ENCODE measurements around the gene FADD. TPM values are rescaled to one million over a fixed set of nuclear protein-coding genes. Genes with fewer than 3 reads are reported as not detected.

Gene FADD, protein sequence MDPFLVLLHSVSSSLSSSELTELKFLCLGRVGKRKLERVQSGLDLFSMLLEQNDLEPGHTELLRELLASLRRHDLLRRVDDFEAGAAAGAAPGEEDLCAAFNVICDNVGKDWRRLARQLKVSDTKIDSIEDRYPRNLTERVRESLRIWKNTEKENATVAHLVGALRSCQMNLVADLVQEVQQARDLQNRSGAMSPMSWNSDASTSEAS
- 10 to 100 TPM; 23.6 to 24.4 TPM for total RNA-seq

DNA sequence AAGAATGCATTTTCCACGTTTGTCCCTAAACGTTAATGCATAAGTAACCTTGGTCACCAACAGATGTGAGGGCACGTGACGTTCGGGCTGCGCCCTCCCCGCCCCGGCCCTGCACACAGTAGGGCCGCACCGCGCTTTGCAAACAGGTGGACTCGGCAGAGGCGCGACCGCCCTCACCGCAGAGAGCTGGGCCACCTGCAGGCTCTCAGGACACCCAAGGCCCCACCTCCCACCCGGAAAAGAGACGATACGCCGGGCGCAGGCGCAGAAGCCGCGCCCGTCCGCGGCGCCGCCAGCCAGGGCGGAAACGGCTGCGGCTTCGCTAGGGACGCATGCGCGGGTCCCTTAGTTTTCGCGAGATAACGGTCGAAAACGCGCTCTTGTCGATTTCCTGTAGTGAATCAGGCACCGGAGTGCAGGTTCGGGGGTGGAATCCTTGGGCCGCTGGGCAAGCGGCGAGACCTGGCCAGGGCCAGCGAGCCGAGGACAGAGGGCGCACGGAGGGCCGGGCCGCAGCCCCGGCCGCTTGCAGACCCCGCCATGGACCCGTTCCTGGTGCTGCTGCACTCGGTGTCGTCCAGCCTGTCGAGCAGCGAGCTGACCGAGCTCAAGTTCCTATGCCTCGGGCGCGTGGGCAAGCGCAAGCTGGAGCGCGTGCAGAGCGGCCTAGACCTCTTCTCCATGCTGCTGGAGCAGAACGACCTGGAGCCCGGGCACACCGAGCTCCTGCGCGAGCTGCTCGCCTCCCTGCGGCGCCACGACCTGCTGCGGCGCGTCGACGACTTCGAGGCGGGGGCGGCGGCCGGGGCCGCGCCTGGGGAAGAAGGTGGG is at the start of gene FADD:
TSS of gene FADD (plus strand) at position 377 of the 831 bp plus-strand sequence. CDS start at position 541, 164 bp downstream.
- Mint-ChIP-seq H3K27ac (peak within 1 kb of the TSS; percentile 99), H3K4me1 (ENCODE audit: low read depth) (peaks cover 32% of the 10 kb centered on the region), H3K27me3 (ENCODE audit: low read depth) (peaks cover 2% of the 10 kb centered on the region), H3K36me3 (ENCODE audit: low read depth) (peaks cover 25% of the 10 kb centered on the region), H3K4me3 (peak within 1 kb of the TSS; percentile 95), H3K9me3 (no peaks in the 10 kb centered on the region)
- intact Hi-C loops (cut with micrococcal nuclease), result loop anchor here (1.0 to 5.0 kb wide), 5 partner anchors 67 to 1249 kb away; partner anchors contain the start of genes CTTN, LTO1, NADSYN1 and PPFIA1
- peak; percentile 93 for DNase-seq
- CTCF ChIA-PET, result interaction anchor here (0.6 kb wide), 2 partner anchors 7 to 1770 kb away, joined by 3 read pairs; no protein-coding TSS in a partner anchor

DNA sequence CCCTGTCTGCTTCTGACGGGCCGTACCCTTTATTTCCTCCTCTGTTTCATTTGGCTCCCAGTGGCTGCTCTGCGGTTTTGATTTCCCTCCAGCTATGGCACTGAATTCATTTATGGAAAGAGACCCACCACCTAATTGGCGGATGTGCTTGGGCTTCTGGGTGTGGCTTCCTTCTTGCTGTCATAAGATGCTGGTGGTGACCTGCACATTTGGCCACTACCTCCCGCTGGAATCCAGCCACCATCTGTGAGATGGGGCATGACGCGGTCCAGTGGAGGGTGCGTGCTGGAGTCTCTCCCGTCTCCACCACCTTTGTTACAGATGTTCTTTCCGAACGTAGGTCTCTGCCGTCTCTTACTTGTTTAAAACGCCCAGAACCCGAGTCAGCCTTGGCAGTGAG is 47.7 kb upstream of the FADD start:
- intact Hi-C loops (cut with micrococcal nuclease), result no loop called here
- CTCF ChIA-PET, result no interaction called here

DNA sequence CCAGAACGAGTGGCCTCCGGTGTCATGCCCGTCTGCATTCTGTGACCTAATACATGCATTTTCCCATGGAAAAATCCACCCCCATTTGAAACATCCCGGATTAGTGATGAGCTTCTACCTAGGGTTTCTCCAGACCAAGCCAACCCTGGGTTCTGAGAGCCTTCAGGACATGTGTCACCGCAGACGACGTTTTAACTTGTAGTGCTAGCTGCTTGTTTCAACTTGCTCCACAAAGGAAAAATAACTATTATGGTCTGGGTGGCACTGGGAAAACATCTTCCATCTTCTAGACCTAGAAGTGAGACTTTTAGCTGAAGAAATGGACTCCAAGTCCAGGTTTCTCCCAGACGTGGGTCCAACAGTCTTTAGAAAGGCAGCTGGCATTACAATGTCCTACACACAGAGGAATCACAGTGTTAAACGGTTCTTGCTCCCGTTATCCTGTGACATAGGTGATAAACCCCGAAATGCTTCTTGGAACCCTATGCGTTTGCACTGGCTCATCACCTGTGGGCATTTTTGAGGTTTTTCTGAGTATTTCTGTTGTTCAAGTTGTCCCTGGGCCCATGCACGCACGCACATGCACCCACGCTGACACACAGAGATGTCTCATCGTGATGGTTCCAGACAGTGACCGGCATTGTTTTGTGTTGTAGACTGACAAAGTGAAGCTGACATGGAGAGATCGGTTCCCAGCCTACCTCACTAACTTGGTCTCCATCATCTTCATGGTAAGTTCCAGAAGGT is 46.6 kb upstream of the FADD start:
- CTCF ChIA-PET, result interaction anchor here (1.2 kb wide), 1 partner anchor 204 kb away, joined by 3 read pairs; no protein-coding TSS in a partner anchor
- no peak overlapping the region for H3K4me3 Mint-ChIP-seq
- no peaks in the 10 kb centered on the region for H3K4me1 Mint-ChIP-seq (ENCODE audit: low read depth)
- H3K9me3 Mint-ChIP-seq, result no peaks in the 10 kb centered on the region
- H3K27me3 Mint-ChIP-seq (ENCODE audit: low read depth), result peaks cover 2% of the 10 kb centered on the region
- H3K36me3 Mint-ChIP-seq (ENCODE audit: low read depth), result no peaks in the 10 kb centered on the region
- no peak for DNase-seq
- intact Hi-C loops (cut with micrococcal nuclease), result no loop called here
- no peak overlapping the region for H3K27ac Mint-ChIP-seq

More for the DNA sequence above, 47.7 kb upstream of the FADD start:
- H3K27ac Mint-ChIP-seq, result no peak overlapping the region
- no peaks in the 10 kb centered on the region for H3K4me1 Mint-ChIP-seq (ENCODE audit: low read depth)
- no peak overlapping the region for H3K4me3 Mint-ChIP-seq
- H3K27me3 Mint-ChIP-seq (ENCODE audit: low read depth), result peaks cover 2% of the 10 kb centered on the region
- DNase-seq, result no peak
- H3K36me3 Mint-ChIP-seq (ENCODE audit: low read depth), result no peaks in the 10 kb centered on the region
- H3K9me3 Mint-ChIP-seq, result no peaks in the 10 kb centered on the region

DNA sequence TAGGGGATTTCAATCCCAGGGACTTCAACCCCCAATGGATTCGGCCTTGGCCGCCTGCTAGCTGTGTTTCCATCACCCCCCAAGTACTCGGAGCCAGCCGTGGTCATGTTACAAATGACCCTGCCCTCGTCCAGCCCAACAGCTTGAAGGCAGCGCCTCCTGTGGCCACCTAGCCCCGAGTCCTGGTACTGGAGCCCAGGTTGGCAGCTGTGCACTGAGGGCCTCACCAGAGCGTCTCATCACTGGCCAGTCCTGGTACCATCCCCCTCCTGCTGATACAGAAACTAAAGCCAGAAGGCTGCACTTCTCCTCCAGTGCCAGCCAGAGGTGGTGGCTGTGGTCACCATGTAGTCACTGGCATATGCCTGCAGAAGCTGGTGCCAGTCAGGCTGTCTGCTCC is 44.9 kb upstream of the FADD start:
- no peaks in the 10 kb centered on the region for H3K36me3 Mint-ChIP-seq (ENCODE audit: low read depth)
- H3K4me3 Mint-ChIP-seq, result no peak overlapping the region
- no peaks in the 10 kb centered on the region for H3K4me1 Mint-ChIP-seq (ENCODE audit: low read depth)
- intact Hi-C loops (cut with micrococcal nuclease), result no loop called here
- peaks cover 2% of the 10 kb centered on the region for H3K27me3 Mint-ChIP-seq (ENCODE audit: low read depth)
- CTCF ChIA-PET, result no interaction called here
- DNase-seq, result no peak
- H3K9me3 Mint-ChIP-seq, result no peaks in the 10 kb centered on the region
- no peak overlapping the region for H3K27ac Mint-ChIP-seq

DNA sequence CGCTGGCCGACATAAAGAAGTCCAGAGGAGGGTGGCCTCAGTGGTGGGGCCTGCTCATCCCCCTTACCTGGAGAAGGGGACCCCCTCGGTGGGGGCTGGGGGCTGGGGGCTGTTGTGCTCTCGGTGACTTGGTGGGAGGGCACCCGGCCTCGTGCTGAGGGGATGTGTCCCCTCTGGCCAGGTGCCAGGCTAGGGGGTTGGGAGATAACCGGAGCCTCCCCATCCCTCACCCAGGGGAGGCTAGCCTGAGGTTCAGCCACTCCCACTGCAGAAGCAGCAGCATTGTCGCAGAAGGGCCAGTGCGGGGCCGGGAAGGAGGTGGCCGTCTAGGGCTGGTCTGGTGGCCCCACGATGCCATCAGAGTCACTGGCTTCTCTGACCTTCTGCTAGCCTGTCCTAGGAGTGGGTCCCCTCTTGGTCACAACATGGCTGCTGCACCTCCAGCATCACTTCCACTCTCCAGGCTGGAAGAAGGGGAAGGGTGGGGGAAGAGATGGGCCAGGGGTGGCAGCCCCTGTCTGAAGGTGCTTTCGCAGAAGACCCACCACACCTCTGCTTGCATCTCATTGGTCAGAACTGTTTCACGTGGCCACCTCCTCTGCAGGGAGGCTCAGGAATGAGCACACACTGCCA is 44.2 kb upstream of the FADD start:
- H3K27me3 Mint-ChIP-seq (ENCODE audit: low read depth), result peaks cover 2% of the 10 kb centered on the region
- no peaks in the 10 kb centered on the region for H3K9me3 Mint-ChIP-seq
- H3K4me3 Mint-ChIP-seq, result no peak overlapping the region
- H3K27ac Mint-ChIP-seq, result no peak overlapping the region
- intact Hi-C loops (cut with micrococcal nuclease), result no loop called here
- CTCF ChIA-PET, result no interaction called here
- DNase-seq, result no peak
- H3K4me1 Mint-ChIP-seq (ENCODE audit: low read depth), result no peaks in the 10 kb centered on the region
- H3K36me3 Mint-ChIP-seq (ENCODE audit: low read depth), result no peaks in the 10 kb centered on the region

DNA sequence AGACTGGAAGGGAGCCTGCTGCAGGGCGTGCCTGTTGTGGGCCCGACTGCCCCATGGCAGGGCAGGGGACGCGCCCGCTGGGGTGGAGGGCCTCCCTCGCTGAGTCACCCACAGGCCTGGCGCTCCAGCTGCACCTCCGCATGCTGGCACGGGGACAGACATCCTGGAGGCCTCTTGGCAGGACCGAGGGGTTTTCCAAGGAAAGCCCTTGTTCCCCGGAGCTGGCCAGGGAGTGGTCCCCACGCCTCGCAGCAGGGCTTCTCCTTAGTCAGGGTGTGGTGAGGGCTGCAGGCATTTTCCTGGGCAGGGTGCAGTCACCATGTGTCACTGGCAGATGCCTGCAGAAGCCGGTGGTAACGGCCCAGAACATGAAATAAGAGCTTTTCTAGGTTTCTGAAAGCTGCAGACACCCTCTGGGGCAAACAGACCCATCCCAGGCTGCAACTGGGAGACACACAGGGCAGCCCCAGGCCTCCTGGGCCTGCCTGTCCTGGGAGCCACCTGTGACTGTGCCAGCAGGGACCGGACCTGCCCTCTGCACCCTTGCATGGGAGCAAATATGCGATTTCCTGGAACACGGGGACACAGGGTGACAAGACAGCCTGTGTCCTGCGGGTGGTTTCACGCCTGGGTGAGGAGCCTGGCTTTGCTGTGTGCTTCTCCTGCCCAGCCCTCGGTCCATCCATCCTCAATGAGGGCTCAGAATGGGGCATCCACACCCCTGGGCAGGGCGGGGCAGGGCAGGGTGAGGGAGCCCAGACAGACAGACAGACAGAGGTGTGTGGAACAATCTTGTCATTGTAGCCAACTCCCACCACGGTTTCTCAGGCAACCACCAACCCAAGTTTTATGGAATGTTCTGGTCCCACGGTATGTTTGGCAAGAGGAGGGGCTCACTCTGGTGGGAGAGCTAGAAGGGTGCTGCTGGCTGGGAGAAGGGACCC is 43.2 kb upstream of the FADD start:
- H3K36me3 Mint-ChIP-seq (ENCODE audit: low read depth), result no peaks in the 10 kb centered on the region
- no peak overlapping the region for H3K4me3 Mint-ChIP-seq
- DNase-seq, result no peak
- CTCF ChIA-PET, result no interaction called here
- H3K27ac Mint-ChIP-seq, result no peak overlapping the region
- intact Hi-C loops (cut with micrococcal nuclease), result no loop called here
- H3K4me1 Mint-ChIP-seq (ENCODE audit: low read depth), result no peaks in the 10 kb centered on the region
- peaks cover 2% of the 10 kb centered on the region for H3K27me3 Mint-ChIP-seq (ENCODE audit: low read depth)
- H3K9me3 Mint-ChIP-seq, result no peaks in the 10 kb centered on the region

DNA sequence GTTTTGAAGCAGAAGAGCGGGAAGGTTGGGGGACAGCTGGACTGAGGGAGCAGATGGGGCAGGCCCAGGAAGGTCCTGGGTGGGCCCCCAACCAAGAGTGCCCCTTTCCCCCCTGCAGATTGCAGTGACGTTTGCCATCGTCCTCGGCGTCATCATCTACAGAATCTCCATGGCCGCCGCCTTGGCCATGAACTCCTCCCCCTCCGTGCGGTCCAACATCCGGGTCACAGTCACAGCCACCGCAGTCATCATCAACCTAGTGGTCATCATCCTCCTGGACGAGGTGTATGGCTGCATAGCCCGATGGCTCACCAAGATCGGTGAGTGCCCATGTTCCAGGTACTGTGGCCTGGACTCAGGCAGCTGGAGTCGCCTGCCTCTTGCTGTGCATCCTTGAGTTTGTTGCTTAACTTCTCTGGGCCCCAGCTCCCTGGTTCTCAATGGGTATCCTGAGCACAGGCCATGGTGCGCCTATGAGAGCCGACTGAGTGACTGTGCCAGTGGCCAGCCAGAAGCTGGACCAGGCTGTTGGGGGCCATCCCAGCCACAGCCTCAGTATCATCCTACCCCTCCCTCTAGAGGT is 42.0 kb upstream of the FADD start:
- intact Hi-C loops (cut with micrococcal nuclease), result no loop called here
- CTCF ChIA-PET, result no interaction called here
- no peak for DNase-seq
- Mint-ChIP-seq H3K9me3 (no peaks in the 10 kb centered on the region), H3K4me1 (ENCODE audit: low read depth) (no peaks in the 10 kb centered on the region), H3K27me3 (ENCODE audit: low read depth) (peaks cover 2% of the 10 kb centered on the region), H3K4me3 (no peak overlapping the region), H3K27ac (no peak overlapping the region), H3K36me3 (ENCODE audit: low read depth) (no peaks in the 10 kb centered on the region)

DNA sequence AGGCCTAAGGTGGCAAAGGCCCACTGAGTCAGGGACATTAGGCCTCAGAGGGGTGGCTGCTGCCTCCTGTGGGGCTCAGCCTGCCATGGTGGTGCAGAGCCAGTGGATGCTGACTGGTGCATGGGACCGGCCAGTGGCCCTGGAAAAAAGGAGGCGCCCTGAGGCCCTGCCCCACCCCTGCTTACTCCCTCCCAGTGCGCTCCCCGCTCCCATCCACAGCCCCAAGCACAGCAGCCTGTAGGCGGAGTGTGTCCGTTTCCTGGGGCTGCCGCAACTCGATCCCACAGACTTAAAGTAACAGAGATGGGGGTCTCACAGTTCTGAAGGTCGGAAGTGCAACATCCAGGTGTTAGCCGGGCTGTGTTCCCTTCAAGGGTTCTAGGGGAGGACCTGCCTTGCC is 38.4 kb upstream of the FADD start:
- H3K27ac Mint-ChIP-seq, result no peak overlapping the region
- H3K4me3 Mint-ChIP-seq, result no peak overlapping the region
- no peaks in the 10 kb centered on the region for H3K36me3 Mint-ChIP-seq (ENCODE audit: low read depth)
- CTCF ChIA-PET, result no interaction called here
- no peaks in the 10 kb centered on the region for H3K9me3 Mint-ChIP-seq
- intact Hi-C loops (cut with micrococcal nuclease), result no loop called here
- no peaks in the 10 kb centered on the region for H3K27me3 Mint-ChIP-seq (ENCODE audit: low read depth)
- DNase-seq, result no peak
- no peaks in the 10 kb centered on the region for H3K4me1 Mint-ChIP-seq (ENCODE audit: low read depth)

DNA sequence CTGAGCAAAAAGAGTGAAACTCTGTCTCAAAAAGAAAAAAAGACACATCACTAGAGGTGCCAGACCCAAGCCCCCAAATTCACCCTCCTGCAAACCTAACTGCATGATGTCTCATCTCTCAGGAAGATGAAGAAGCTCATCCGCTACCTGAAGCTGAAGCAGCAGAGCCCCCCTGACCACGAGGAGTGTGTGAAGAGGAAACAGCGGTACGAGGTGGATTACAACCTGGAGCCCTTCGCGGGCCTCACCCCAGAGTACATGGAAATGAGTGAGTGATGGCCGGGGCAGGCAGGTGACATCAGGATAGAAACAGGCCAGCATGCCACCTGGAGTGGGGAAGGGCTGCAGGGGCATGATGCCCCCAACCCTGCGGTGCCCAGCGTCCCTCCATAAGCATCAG is 36.0 kb upstream of the FADD start:
- Mint-ChIP-seq H3K4me3 (no peak overlapping the region), H3K4me1 (ENCODE audit: low read depth) (no peaks in the 10 kb centered on the region), H3K36me3 (ENCODE audit: low read depth) (no peaks in the 10 kb centered on the region), H3K9me3 (no peaks in the 10 kb centered on the region), H3K27me3 (ENCODE audit: low read depth) (peaks cover 2% of the 10 kb centered on the region), H3K27ac (no peak overlapping the region)
- CTCF ChIA-PET, result no interaction called here
- no peak for DNase-seq
- intact Hi-C loops (cut with micrococcal nuclease), result no loop called here

DNA sequence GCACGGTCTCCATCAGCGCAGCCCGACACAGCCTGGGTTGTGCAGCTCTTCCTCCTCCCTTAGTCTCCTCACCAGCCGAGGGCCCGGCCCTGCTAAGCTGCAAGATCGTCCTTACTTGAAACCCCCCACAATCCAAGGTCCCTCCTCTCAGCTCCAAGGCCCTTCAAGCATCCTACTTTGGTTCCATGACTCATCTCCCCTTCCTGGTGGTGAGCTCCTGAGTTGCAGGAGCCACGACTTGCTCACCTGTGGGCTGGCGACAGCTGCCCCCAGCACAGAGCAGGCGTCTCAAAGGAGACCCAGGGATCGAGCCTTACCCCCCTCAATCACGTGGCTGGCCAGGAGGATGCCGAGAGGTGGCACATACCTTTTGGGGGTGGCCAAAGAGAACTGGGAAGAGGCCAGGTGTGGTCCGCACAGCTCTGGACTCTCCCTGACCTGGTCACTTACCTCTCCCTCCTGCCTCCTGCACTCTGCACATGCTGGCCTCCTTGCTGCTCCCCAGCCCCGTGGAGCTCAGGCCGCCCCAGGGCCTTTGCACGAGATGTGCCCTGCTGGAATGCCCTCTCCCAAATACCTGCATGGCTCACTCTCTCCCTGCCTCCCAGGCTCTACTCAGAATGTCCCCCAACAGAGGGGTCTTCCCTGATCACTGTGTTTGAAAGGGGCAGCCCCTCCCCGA is 35.2 kb upstream of the FADD start:
- no peaks in the 10 kb centered on the region for H3K36me3 Mint-ChIP-seq (ENCODE audit: low read depth)
- intact Hi-C loops (cut with micrococcal nuclease), result no loop called here
- no peak for DNase-seq
- CTCF ChIA-PET, result no interaction called here
- no peaks in the 10 kb centered on the region for H3K4me1 Mint-ChIP-seq (ENCODE audit: low read depth)
- H3K9me3 Mint-ChIP-seq, result no peaks in the 10 kb centered on the region
- H3K27ac Mint-ChIP-seq, result no peak overlapping the region
- peaks cover 2% of the 10 kb centered on the region for H3K27me3 Mint-ChIP-seq (ENCODE audit: low read depth)
- H3K4me3 Mint-ChIP-seq, result no peak overlapping the region

DNA sequence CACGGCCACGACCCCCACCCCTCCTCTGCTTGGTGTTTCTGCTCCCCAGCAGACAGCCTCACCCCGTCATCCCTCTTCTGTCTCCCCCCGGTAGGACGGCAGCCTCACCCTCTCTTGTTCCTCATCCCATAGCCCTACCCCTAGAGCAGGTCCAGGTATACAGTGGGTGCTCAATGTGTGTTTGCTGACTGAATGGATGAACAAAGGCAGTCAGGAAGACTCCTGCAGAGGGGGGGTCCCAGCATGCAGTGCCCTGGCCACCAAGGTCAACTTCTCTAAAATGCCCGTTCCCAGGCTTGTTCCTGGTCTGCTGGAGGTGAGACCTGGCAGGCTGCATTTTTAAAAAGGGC is 34.7 kb upstream of the FADD start:
- Mint-ChIP-seq H3K9me3 (no peaks in the 10 kb centered on the region), H3K4me1 (ENCODE audit: low read depth) (no peaks in the 10 kb centered on the region), H3K36me3 (ENCODE audit: low read depth) (no peaks in the 10 kb centered on the region), H3K4me3 (no peak overlapping the region), H3K27ac (no peak overlapping the region), H3K27me3 (ENCODE audit: low read depth) (peaks cover 2% of the 10 kb centered on the region)
- no peak for DNase-seq
- intact Hi-C loops (cut with micrococcal nuclease), result no loop called here
- CTCF ChIA-PET, result interaction anchor here (0.6 kb wide), 1 partner anchor 72 kb away, joined by 3 read pairs; no protein-coding TSS in a partner anchor
